NCI-H1092 (cell line): ENCODE data around the gene RHBDD2.
"Not testable (repeated sequence)": the region's sequence is repeated elsewhere in the genome, so short reads cannot be mapped to it uniquely, and the experiment has no call there.

Source experiments
- DNase-seq: peaks from one replicate; lab custom pipeline; 2025; lab: John Stamatoyannopoulos, UW

RHBDD2 gene

DNA sequence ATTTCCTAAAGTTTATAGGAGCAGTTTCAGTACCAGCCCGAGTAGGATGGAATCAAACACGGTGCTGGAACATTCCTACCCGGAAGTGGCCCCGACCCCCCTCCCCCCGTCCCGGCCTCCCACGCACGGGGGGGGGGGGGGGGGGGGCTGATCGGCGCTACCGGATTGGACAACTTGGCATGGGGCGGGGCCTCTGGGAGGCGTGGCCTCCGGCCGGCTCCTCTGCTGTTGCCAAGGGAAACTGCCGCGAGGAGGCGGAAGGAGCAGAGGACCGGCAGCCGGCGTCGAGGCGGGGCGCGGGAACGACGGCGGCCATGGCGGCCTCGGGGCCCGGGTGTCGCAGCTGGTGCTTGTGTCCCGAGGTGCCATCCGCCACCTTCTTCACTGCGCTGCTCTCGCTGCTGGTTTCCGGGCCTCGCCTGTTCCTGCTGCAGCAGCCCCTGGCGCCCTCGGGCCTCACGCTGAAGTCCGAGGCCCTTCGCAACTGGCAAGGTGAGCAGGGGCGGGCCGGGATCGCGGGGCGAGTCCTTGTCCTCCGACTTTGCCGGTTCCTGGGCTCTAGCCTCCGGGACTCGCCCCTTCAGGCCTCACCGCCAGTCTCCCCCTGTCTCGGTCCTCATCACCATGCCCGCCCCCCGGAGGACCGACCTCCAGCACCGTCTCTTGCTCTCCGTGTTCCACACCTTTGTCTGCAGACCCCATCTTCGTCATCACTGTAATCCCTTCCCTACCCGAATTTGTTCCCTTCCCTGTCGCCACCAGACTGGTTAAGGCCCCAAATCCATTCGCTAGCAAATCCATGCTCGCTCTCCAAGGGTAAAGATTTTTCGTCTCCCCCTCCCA, at the start of gene RHBDD2:
Gene RHBDD2 (plus strand): TSS at position 266 of the 843 bp plus-strand sequence. CDS start 49 bp downstream, at position 315.
- peak; percentile 93 for DNase-seq

DNA sequence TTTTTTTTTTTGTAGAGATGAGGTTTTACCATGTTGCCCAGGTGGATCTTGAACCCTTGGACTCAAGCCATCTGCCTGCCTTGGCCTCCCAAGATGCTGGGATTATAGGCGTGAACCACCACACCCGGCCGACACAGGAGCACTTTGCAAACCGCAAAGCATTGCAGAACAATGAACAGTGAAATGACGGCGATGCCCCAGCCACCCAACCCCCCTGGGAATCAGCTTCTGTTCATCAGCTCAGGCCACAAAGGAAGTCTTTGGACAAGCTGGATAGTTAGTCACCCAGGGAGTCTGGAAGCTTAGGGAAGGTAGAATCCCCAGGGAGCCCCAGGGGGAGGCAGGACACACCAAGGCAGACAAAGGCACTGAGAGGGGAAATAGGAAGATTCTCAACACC, 49.2 kb upstream of the RHBDD2 start:
- not testable (repeated sequence) for DNase-seq

DNA sequence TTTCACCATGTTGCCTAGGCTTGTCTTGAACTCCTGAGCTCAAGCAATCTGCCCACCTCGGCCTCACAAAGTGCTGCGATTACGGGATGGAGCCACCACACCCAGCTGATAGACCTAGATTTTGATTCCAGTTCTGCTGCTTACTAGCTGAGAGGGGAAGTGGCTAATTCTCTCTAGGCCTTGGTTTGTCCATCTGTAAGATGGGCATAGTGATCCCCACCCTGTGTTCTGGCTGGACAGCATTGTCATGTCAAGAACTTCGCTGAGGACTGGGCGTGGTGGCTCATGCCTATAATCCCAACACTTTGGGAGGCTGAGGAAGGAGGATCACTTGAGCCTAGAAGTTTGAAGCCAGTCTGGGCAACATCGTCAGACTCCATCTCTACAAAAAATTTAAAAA, 47.9 kb upstream of the RHBDD2 start:
- DNase-seq: no peak

DNA sequence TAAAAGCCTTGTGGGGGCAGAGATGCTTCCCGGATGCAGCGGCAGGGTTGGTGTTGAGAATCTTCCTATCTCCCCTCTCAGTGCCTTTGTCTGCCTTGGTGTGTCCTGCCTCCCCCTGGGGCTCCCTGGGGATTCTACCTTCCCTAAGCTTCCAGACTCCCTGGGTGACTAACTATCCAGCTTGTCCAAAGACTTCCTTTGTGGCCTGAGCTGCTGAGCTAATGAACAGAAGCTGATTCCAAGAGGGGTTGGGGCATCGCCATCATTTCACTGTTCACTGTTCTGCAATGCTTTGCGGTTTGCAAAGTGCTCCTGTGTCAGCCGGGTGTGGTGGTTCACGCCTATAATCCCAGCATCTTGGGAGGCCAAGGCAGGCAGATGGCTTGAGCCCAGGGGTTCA, 45.2 kb upstream of the RHBDD2 start:
- not testable (repeated sequence) for DNase-seq

DNA sequence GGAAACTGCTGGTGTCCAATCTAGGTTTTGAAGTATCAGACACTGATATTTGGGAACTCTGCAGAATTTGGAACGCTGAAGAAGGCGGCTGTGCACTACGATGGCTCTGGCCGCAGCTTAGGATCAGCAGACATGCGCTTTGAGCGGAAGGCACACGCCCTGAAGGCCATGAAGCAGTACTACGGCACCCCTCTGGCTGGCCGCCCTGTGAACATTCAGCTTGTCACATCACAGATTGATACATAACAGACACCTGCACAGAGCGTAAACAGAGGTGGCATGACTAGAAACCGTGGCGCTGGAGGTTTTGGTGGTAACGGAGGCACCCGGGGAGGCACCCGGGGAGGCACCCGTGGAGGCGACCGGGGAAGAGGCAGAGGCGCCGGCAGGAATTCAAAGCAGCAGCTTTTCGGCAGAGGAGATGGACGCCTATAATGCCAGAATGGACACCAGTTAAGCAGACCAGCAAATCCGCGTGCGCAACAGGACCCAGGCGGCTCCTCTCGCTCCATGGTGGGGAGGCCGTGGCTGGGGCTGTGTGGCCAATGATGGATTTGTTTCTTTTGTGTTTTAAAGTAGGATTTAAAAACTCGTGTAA, 43.0 kb upstream of the RHBDD2 start:
- DNase-seq: no peak

DNA sequence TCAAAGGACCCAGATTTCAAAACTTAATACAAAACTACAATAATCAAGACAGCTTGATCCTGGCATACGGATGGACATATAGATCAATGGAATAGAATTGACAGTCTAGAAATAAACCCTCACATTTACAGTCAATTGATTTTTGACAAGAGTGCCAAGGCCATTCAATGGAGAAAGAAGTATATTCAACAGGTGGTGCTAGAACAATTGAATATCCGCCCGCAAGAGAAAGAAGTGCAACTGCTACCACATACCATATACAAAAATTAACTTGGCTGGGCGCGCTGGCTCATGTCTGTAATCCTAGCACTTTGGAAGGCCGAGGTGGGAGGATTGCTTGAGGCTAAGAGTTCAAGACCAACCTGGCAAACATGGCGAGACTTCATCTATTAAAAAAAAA, 42.0 kb upstream of the RHBDD2 start:
- DNase-seq: no peak

DNA sequence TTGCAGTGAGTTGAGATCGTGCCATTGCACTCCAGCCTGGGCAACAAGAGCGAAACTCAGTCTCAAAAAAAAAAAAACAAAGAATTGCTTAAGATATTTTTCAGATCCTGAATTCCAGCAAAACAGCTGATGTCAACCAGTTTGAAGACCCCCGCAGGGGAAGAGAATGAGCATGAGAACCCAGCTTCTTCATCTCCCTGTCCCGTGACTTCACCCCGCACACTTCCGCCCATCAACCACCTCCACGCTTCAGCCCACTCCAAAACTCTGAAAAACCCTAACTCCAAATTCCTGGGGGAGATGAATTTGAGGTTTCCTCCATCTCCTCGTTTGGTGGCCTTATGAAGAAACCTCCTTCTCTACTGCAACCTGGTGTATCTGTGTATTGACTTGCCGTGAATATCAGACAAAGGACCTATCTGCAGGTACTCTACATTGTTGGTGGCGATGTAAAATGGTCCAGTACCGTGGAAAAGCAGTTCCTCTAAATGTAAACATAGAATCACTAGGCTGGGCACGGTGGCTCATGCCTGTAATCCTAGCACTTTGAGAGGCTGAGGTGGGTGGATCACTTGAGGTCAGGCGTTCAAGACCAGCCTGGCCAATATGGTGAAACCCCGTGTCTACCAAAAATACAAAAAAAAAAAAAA, 40.4 kb upstream of the RHBDD2 start:
- not testable (repeated sequence) for DNase-seq

DNA sequence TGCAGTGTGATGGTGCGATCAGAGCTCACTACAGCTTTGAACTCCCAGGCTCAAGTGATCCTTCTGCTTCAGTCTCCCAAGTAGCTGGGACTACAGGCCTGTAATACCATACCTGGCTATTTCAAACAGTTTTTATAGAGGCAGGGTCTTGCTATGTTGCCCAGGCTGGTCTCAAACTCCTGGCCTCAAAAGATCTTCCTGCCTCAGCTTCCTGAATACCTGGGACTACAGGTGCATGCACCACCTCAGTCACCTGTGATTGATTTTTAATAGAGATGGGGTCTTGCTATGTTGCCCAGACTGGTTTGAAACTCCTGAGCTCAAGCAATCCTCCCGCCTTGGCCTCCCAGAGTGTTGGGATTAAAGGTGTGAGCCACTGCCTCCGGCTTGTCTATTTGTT, 38.8 kb upstream of the RHBDD2 start:
- DNase-seq: no peak

DNA sequence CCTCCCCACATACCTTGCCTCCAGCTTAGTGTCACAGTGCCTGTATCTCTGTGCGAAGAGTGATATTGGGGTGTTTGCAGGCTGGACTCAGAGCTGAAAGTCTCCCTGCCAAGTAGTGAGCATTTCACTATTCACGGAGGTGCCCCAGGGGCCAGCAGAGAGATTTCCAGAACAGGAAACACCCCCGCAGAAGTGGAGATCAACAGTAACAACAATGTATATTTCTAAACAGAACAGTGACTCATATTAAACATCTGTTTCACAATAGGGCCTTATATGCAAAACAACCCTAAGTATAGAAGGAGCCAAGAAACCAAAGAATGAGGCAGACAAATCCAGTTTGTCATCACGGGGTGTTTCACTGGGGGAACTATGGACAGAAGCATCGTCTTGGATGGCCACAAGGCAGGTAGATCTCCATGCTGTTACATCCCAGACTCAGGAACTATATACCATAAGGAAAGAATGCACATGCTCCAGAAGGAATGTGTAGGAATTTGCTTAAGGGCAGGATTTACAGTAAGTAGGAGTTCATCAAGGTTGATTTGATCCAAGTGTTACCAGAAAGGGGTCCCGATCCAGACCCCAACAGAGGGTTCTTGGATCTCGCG, 35.9 kb upstream of the RHBDD2 start:
- no peak for DNase-seq

DNA sequence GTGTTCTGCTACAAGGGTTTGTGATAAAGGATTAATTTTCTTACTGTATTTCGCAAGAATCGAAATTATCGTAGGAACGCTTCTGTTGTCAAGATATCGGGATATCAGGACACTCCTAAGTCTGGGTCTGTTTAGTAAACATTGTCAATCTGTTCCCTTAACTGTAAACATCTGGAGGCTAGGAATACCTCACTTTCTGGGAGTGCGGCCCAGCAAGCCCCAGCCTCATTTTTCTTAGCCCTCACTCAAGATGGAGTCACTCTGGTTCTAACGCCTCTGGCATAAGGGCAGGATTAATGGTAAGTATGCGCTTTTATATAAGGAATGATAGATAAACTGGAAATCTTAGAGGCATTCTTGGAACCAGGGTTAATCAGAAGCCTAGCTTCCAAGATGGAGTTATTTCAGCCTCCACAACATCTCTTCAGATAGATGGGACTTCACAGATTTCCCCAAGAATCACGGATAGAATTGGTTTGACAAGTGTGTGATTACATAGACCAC, 35.2 kb upstream of the RHBDD2 start:
- DNase-seq: no peak

DNA sequence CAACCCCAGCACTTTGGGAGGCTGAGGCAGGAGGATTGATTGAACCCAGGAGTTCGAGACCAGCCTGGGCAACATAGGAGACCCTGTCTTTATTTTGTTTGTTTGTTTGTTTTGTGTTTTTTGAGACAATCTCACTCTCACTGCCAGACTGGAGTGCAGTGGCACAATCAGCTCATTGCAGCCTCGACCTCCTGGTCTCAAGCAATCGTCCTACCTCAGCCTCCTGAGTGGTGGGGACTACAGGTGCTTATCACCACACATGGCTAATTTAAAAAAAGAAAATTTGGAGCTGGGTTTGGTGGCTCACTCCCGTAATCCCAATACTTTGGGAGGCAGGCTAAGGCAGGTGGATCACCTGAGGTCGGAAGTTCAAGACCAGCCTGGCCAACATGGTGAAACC, 34.7 kb upstream of the RHBDD2 start:
- no peak for DNase-seq

DNA sequence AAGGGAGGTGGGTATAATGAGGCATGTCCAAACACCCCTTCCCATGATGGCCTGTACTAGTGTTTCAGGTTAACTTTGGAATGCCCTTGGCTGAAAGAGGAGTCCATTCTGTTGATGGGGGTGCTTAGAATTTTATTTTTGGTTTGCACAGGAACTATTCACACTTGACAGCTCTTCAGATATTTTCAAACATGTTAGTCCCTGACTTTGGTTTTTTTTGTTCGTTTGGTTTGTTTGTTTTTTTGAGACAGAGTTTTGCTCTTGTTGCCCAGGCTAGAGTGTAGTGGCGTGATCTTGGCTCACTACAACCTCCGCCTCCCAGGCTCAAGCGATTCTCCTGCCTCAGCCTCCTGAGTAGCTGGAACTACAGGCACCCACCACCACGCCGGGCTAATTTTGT, 33.7 kb upstream of the RHBDD2 start:
- not testable (repeated sequence) for DNase-seq

DNA sequence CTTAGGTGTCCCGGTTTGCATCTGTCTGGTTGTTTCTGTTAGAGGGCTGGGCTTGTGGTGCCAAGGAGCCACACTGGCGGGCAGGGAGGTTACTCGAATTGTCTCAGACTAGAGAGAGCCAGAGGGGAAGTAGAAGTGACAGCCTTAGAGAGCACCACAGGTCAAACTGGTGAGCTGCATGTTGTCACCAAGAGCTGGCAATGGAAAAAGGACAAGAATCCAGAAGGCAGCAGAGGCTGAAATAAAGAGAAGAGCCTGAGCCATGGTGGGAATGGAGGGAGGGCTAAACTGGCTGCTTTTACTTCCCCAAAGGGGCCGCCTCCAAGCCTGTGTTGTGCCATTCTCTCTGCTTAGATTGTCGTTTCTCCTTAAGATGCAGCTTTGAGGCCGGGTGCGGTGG, 31.1 kb upstream of the RHBDD2 start:
- no peak for DNase-seq

DNA sequence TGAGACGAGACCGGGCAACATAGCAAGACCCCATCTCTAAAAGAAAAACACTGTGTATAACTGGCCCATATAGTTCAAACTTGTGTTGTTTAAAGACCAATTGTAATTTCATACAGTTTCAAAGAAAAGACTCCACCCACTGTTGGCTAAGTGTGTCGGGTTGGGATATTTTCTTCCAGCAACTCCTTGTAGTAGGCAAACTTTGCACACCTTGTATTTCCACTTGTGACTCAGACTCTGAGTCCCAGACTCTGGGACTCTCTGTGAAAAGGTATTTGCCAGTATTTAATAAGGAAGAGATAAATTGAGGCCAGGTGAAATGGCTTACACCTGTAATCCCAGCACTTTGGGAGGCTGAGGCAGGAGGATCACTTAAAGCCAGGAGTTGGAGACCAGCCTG, 29.3 kb upstream of the RHBDD2 start:
- no peak for DNase-seq

DNA sequence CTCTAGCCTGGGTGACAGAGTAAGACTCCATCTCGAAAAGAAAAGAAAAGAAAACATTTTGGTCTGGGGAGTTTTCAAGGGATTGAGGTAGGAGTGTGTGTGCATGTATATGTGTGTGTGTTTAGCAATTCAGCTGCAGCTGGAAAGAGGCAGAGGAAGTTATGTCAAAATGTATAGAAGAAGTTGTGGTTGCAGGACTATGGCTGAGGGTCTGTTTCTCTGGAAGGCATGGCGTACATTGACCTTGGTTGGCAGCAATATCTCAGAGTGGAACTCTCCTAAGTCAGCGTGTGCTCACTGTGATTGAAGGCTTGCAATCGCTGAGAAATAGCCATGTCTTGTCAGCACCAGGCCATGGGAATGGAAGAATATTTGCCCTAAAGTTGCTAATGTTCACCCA, 28.6 kb upstream of the RHBDD2 start:
- DNase-seq: no peak

DNA sequence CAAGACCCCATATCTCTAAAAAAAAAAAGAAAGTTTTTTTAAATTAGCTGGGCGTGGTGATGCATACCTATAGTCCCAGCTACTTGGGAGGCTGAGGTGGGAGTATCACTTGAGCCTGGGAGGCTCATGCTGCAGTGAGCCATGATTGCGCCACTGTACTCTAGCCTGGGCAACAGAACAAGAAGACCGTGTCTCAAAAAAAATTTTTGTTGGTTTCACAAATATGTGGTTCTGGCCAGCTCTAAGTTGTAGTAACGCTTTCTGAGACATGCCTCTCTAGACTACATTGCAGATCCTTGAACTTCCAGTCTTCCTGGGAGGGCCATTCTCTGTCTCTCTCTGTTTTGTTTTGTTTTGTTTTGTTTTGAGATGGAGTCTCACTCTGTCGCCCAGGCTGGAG, 24.6 kb upstream of the RHBDD2 start:
- DNase-seq: no peak

DNA sequence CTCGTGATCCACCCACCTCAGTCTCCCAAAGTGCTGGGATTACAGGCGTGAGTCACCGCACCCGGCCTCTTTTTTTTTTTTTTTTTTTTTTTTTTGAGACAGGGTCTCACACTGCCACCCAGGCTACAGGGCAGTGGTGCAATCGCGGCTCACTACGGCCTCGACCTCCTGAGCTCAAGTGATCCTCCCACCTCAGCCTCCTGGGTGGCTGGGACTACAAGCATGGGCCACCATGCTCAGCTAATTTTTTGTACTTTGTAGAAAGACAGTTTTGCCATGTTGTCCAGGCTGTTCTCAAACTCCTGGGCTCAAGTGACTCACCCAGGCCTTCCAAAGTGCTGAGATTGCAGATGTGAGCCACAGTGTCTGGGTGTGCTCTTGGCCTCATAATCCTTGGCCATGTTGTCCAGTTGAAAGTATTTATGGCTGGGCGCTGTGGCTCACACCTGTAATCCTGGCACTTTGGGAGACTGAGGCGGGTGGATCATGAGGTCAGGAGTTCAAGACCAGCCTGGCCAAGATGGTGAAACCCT, 24.0 kb upstream of the RHBDD2 start:
- DNase-seq: not testable (repeated sequence)

DNA sequence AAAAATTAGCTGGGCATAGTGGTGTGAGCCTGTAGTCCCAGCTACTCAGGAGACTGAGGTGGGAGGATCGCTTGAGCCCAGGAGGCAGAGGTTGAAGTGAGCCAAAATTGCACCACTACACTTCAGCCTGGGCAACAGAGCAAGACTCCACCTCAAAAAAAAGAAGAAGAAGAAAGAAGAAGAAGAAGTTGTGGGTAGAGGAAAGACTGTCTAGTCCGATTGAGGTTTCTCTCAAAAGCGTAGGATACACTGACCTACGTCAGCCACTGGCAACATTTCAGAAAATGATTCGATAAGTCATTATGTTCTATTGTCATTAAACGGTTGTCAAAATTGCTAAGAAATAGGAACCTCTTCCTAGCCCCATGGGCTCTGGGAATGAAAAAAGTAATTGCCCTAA, 22.3 kb upstream of the RHBDD2 start:
- DNase-seq: no peak

DNA sequence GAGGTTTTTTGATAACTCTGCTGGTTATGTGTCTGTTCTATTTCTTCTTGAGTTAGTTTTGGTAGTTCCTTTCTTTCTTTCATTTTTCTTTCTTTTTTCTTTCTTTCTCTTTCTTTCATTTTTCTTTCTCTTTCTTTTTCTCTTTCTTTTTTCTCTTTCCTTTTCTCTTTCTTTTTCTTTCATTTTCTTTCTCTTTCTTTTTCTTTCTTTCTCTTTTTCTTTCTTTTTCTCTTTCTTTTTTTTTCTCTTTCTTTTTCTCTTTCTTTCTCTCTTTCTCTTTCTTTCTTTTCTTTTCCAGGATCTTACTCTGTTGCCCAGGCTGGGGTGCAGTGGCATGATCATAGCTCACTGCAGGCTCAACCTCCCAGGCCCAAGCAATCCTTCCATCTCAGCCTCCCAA, 20.4 kb upstream of the RHBDD2 start:
- no peak for DNase-seq

DNA sequence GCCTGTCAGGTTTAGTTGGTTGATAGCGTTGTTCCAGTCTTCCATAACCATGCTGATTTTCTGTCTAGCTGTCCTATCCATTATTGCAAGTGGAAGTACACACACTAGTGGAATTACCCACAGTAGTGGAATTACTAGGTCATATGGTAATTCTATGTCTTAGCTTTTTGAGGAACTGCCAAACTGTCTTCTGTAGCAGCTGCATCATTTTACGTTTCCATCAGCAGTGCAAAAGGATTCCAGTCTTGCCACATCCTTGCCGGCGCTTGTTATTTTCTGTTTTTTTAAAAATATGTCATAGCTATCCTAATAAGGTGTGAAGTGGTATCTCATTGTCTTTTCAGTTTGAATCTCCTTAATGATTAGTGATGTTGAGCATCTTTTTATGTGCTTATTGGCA, 17.2 kb upstream of the RHBDD2 start:
- DNase-seq: no peak

DNA sequence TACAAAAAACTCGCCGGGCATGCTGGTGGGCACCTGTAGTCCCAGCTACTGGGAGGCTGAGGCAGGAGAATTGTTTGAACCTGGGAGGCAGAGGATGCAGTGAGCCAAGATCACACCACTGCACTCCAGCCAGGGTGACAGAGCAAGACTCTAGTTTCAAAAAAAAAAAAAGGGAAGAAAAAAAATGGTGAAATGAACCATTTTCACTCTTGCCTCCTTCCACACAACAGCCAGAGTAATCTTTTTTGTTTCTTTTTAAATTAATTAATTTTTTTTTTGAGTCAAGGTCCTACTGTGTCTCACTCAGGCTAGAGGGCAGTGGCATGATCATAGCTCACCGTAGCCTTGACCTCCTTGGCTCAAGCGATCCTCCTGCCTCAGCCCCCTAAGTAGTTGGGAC, 14.6 kb upstream of the RHBDD2 start:
- not testable (repeated sequence) for DNase-seq

DNA sequence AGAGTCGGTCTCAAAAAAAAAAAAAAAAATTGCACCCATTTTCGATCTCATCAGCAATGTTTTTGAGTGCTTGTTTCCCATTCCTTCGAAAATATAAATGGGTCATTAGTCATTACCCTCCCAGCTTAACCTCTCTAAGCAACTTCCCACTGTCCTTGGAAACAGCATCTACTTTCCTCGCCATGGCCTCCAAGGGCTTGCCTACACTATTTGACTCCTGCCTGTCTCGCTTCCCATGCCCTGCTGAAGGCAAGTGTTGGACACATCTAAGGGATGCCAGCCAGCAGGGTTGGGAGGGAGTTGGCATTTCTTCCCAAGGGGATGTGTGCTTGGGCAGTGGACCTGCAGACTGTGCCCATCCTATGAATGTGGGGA, 12.7 kb upstream of the RHBDD2 start:
- no peak for DNase-seq
